ENCODE data around the gene PHETA1.

Gene PHETA1

GRCh38 chr12:111368291-111368787, 556 bp downstream of the PHETA1 start:
- no peak for DNase-seq

GRCh38 chr12:111367661-111368221, 1.2 kb downstream of the PHETA1 start:
- no peak for DNase-seq

DNA sequence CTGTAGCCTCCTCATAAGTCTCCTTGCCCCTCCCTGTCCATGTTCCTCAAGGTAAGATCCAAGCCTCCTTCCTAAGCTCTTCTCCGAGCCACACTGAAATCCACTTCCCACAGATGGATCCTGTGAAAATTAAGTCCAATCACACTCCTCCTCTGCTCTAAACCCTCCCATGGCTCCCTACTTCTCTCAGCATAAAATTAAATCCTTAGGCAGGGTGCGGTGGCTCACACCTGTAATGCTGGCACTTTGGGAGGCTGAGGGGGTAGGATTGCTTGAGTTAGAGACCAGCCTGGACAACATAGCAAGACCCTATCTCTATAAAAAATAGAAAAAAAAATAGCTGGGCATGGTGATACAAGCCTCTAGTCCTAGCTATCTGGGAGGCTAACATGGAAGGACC, 2.3 kb downstream of the PHETA1 start:
- DNase-seq, result no peak

DNA sequence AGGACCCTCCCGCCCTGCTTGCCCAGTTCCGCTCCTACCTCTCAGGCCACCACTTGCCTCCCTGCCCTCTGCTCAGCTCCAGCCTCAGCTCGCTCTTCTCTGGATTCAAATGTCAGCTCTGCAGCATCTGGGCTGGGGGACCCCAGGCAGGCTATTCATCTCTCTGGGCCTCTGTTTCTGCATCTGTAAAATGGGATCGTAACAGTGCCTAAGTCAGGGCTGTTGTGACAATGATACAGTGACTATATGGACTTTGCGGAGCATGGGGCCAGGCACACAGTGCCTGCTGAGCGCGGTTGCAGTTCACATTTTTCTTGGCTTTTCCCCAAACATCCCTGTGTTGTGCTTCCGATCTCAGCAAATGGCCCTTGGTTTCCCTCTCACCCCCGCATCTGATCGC, 2.8 kb downstream of the PHETA1 start:
- no peak for DNase-seq

GRCh38 chr12:111363578-111363977, 5.3 kb downstream of the PHETA1 start:
- DNase-seq, result no peak

DNA sequence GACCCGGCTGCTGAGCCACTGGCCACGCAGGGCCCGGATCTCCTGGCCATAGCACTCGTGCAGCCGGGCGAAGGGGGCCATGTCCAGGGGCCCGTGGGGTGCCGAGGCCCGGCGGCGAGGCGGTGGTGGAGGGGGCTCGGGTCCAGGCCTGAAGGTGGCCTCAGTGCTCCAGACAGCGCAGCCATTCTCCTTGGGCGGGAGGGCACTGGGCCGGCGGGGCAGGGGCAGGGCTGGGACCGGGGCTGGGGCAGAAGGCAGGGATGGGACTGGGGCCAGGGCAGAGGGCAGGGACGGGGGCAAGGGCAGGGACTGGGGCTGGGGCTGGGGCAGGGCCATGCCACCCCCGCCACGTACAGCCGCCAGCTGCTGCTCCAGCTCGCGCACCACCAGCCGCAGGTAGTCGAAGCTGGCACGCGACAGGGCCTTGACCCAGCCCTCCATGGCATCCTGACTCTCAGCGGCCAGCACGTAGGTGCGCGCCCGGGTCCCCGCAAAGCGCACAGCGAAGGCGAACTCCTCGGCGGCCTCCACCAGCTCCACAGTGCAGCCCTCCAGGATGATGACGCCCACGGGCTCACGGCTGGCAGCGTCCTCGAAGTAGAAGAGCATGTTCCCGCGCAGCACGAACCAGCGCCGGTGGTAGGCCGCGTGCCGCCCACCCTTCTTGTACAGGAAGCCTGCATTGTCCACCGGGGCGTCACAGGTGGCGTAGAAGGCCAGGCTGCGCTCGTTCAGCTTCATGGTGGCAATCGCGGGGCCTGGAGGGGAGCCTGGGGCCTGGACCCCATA, 6.0 kb downstream of the PHETA1 start:
- no peak for DNase-seq

- DNase-seq, result no peak
Observed at GRCh38 chr12:111361717-111362576, 6.9 kb downstream of the PHETA1 start.

DNA sequence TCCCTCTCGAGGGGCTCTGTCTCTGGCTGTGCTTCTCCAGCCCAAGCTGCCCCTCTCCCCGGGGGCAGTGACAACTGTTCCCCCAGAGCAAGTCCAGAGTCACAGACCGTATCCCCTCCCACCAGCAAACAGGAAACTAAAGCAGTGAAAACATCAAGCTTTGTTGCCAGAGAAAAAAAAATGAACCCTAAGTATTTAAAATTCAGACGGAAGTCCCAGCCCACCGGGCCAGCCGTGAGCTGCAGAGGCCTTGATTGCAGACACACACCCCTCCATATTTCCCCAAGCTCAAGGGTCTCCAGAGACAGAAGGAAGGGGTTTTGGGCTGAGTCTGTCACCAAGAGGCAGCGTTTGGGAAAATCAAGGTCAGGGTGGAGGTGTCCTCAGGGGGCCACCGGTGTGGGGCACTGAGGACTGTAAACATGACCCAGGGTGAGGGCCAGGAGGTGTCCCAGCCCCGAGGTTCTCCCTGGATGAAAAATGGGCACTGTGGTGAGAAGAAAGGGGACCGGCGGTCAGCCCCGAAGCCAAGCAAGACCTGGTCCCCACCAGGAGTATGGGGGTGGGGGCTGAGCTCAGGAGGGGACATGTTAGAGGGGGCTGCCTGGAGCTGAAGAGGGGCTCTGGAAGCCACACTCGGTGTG, 7.7 kb downstream of the PHETA1 start:
- DNase-seq, result no peak

GRCh38 chr12:111360325-111360930, 8.5 kb downstream of the PHETA1 start:
- no peak for DNase-seq

- no peak for DNase-seq
Observed at GRCh38 chr12:111359914-111360276, 9.0 kb downstream of the PHETA1 start.

DNA sequence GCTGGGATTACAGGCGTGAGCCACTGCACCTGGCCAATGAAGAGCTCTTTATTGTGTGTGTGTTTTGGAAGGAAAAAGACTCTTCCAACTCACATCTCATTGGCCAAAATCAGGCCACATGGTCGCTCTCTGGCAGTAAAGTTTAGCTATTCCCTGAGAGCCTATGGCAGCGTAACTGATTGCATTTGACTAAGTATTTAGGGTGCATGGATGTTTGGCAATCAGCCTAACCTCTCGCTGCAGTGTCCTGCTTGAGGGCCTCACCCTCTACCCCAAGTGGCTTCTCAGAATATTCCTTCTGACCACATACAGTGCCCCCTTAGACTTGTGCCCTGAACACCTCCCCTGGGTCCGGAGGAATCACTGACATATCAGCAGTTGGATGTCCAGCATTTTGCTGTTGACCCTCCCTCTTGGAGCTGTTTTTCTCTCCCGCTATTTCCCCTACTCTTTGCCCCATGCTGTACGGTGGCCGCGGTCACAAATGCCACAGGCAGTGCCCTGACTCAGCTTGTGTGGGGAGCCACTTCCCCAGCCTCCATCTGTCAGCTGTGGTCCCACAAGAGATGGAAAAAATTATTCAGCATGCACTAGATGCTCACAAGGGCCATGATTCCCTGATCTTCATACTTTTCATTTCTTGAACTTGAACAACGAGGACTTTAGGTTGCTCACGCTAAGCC, 9.5 kb downstream of the PHETA1 start:
- no peak for DNase-seq

DNA sequence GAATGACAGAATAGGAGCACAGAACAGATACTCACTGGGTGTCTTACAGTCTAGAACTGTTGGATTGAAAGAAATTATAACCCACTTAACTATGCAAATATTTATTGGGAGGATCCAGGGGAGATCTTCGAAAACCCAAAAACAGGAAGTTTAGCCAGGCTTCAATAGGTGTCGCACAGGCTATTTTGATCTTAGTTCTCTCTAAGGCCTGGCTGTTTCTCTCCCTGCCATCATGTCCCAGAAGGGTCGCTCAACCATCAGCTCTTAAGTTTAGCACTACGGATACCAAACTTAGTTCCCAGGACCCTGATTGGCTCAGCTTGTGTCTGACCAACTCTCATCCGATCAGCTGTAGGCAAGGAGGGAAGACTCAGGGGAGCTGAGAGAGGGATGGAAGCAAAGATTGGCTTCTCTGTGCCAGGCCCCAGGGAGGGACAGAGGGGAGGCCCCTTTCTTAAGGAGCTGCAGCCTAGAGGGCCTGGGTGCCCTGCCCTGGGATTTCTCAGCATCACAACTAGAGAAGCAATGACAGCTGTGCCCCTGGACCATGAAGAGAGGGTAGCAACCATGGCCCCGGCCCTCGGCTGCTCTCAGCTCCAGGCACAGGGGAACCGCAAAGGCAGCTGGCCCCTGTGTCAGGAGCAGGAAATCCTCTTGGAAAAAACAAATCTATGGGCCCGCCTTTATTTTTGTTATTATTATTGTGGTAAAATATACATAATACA, 13.5 kb downstream of the PHETA1 start:
- DNase-seq, result no peak

DNA sequence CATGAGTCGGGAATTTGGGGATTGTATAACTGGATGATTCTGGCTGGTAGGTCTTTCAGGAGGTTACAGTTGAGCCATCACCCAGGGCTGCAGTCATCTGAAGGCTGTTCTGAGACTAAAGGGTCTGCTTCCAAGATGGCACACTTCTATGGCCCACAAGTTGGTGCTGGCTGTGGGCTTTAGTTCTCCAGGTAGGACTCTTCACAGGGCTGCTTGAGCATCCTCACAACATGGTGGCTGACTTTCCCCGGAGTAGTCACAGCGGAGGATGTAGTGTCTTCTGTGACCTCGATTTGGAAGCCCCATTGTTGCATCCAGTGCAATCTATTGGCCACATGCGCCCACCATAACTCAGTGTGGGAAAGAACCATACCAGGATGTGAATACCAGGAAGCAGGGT, 14.4 kb downstream of the PHETA1 start:
- DNase-seq, result no peak

DNA sequence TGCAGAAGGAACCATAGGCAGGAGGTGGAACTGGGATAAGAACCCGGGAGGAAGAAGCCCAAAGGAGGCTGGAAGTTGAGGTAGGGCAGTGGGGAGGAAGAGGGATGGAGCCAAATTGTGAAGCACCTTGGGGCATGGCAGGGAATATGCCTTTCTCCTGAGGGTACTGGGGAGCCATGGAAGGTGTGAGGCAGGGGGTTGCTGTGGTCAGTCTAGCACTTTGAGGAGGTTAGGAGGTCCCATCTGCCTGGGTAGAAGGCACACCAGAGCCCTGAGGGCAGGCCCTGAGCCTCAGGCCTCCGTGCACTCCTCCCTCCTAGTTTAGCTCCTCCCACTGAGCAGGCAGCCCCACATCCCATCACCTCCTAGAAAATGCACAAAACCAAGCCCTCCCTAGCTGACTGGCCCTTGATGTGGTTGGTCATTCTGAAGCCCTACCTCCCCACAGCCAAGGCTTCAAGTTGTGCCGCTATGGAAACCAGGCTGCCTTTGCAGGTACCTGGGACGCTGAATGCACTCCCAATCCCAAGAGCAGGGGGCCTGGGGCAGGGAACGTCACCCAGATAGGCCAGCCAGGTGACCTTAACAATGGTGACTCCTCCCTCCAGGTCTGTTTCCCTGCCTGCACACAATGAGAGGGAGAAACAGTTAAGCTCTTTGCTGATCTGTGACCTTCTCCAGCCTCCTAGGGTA, 15.1 kb downstream of the PHETA1 start:
- DNase-seq, result no peak

DNA sequence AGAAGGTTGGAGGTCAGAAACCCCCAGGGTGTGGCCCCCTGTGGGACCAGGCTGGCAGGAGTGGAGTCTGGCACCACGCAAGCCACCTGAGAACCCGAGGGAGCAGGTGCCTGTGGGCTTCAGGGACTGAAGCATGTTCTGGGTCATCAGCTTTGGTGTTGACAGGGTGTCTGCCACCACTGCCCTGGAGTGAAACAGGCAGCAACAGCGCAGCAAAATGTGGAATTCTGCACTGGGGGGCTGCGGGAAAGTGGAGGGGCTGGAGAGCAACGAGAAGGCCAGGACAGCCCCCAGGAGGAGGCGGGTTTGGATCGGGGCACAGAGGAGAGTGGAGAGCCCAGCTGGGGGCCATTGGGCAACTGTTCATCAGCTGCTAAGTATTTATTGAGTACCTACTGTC, 15.9 kb downstream of the PHETA1 start:
- DNase-seq, result no peak

GRCh38 chr12:111352296-111352993, 16.4 kb downstream of the PHETA1 start:
- no peak for DNase-seq

GRCh38 chr12:111351026-111351425, 17.9 kb downstream of the PHETA1 start:
- DNase-seq, result no peak

- no peak for DNase-seq
Observed at GRCh38 chr12:111349748-111350520, 19.0 kb downstream of the PHETA1 start.

GRCh38 chr12:111349101-111349747, 19.7 kb downstream of the PHETA1 start:
- DNase-seq, result no peak

All from amniotic stem cell (primary cell).